ENCODE measurements around the gene POTEF. TPM values are rescaled to one million over a fixed set of nuclear protein-coding genes. Genes with fewer than 3 reads are reported as not detected.
"Not testable (repeated sequence)": the region's sequence is repeated elsewhere in the genome, so short reads cannot be mapped to it uniquely, and the experiment has no call there.

The POTEF gene
- total RNA-seq, 1 donor from 2014 or later = not detected

DNA sequence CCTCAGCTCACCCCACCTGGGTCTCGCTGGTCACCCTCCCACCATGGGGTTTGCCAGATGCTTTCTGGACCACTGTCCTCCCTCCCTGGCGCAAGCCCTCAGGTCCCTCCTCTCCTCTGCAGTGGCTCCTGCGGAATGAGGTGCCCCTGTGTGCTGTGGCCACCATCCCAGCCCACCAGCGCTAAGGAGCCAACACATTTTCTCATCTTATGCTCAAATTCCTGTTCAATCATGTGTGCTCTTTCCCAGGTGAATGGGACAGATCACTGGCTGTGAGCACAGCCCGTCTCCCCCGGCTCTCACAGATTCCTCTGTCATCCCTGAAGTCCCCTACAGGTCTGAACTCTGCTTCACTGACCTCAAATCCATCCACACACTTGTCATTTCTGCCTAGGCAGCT, 31.1 kb upstream of the POTEF start:
- Histone ChIP-seq H3K36me3 (ENCODE audit: control insufficient read depth, insufficient read depth, low read length) (peaks cover 2% of the 10 kb centered on the region), H3K4me3 (ENCODE audit: low read depth, low read length) (no peak overlapping the region), H3K27me3 (ENCODE audit: control insufficient read depth, insufficient read depth, low read length) (no peaks in the 10 kb centered on the region)
- TF ChIP-seq, protein P1, sequence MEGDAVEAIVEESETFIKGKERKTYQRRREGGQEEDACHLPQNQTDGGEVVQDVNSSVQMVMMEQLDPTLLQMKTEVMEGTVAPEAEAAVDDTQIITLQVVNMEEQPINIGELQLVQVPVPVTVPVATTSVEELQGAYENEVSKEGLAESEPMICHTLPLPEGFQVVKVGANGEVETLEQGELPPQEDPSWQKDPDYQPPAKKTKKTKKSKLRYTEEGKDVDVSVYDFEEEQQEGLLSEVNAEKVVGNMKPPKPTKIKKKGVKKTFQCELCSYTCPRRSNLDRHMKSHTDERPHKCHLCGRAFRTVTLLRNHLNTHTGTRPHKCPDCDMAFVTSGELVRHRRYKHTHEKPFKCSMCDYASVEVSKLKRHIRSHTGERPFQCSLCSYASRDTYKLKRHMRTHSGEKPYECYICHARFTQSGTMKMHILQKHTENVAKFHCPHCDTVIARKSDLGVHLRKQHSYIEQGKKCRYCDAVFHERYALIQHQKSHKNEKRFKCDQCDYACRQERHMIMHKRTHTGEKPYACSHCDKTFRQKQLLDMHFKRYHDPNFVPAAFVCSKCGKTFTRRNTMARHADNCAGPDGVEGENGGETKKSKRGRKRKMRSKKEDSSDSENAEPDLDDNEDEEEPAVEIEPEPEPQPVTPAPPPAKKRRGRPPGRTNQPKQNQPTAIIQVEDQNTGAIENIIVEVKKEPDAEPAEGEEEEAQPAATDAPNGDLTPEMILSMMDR (IDR thresholded peaks at IDR 0.05; ENCODE audit: insufficient read depth, low read length, severe bottlenecking) = no peak
- FAIRE-seq = no peak
- DNase-seq (ENCODE audit: low read depth) = no peak

DNA sequence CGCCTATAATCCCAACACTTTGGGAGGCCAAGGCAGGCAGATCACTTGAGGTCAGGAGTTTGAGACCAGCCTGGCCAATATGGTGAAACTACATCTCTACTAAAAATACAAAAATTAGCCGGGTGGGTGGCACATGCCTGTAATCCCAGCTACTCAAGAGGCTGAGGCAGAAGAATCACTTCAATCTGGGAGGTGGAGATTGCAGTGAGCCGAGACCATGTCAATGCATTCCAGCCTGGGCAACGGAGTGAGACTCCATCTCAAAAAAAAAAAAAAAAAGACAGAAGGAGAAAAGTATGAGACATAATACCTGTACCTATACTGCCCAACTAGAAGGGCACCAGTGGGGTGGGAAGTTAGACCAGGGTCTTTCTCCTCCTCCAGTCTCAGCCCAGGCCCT, 30.4 kb upstream of the POTEF start:
- not testable (repeated sequence) for H3K36me3 ChIP-seq (ENCODE audit: control insufficient read depth, insufficient read depth, low read length); H3K4me3 ChIP-seq (ENCODE audit: low read depth, low read length); DNase-seq (ENCODE audit: low read depth); H3K27me3 ChIP-seq (ENCODE audit: control insufficient read depth, insufficient read depth, low read length); FAIRE-seq

DNA sequence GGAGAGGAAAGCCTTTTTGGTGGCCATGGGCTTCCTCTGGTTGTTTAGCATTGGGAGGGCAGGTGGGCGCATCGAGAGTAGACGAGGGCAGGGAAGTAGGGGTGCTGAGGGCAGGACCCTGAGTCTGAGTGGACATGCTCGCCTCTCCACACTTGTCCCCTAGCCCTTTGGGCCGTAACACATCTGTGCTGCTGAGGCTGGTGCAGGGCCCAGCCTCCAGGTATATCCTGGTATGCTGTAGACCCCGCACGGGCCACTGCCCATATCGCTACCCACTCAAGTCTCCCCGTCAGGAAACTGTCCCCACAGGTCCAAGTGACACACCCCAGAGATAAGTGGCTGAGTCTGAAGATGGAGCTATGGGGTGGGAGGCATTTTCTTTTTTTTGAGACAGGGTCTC, 29.6 kb upstream of the POTEF start:
- no peak overlapping the region for H3K4me3 ChIP-seq (ENCODE audit: low read depth, low read length)
- FAIRE-seq (no peak), DNase-seq (ENCODE audit: low read depth) (no peak)
- no peaks in the 10 kb centered on the region for H3K27me3 ChIP-seq (ENCODE audit: control insufficient read depth, insufficient read depth, low read length)
- no peaks in the 10 kb centered on the region for H3K36me3 ChIP-seq (ENCODE audit: control insufficient read depth, insufficient read depth, low read length)
- TF ChIP-seq, protein P1 (IDR thresholded peaks at IDR 0.05; ENCODE audit: insufficient read depth, low read length, severe bottlenecking) = no peak

DNA sequence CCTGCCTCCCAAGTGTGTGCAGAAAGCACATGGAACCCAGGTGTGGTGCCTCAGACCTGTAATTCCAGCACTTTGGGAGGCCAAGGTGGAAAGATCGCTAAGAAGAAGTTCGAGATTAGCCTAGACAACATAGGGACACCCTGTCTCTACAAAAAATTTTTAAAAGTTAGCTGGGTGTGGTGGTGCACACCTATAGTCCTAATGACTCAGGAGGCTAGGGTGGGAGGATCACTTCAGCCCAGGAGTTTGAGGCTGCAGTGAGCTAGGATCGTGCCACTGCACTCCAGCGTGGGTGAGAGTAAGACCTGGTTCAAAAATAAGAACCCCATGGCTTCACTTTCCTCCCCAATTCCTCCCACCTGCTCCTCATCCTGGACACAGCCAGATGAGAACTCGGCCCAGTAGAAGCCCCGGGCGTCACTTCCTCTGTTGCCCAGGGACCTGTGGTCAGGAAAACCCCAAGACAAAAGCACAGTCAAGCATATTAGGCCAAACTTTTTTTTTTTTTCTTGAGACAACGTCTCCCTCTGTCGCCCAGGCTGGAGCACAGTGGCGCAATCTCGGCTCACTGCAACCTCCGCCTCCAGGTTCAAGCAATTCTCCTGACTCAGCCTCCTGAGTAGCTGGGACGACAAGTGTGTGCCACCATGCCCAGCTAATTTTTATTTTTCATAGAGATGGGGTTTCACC, 28.9 kb upstream of the POTEF start:
- FAIRE-seq; H3K36me3 ChIP-seq (ENCODE audit: control insufficient read depth, insufficient read depth, low read length); H3K4me3 ChIP-seq (ENCODE audit: low read depth, low read length); H3K27me3 ChIP-seq (ENCODE audit: control insufficient read depth, insufficient read depth, low read length); DNase-seq (ENCODE audit: low read depth): not testable (repeated sequence)

DNA sequence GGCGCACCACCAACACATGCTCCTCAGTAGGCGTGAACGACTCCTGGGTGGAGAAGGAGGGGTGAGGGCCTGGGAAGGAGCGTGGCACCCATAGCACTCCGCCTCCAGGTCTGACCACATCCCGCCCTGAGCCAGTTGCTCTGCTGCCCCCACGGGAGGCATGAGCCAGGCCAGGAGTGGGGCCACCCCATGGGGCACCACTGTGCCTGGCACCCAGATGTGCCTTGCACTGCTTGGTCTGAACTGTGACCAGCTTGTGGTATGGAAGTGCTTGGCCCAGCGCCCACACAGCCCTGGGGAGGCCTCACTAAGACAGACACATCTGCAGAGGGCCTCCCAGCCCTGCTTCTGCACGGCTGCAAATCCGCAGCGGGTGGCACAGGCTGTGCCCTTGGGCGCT, 28.3 kb upstream of the POTEF start:
- not testable (repeated sequence) for H3K36me3 ChIP-seq (ENCODE audit: control insufficient read depth, insufficient read depth, low read length); DNase-seq (ENCODE audit: low read depth); FAIRE-seq; H3K4me3 ChIP-seq (ENCODE audit: low read depth, low read length); H3K27me3 ChIP-seq (ENCODE audit: control insufficient read depth, insufficient read depth, low read length)

DNA sequence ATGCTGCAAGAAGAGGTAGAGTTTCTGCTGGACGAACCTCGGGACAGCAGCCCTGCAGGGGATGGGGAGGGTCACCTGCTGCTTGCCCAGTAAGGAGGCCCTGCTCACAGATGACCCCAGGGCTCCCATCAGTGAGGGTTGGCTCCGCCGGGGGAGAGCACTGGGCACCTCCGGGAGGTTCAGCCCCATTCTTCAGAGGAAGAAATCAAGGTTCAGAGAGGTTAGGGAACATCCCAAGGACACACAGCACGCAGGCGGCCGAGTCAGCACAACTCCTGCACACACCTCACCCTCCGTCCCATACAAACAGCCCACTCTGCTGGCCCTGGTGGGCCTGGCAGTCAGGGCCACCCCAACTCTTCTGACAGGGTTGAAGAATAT, 27.6 kb upstream of the POTEF start:
- H3K4me3 ChIP-seq (ENCODE audit: low read depth, low read length) = no peak overlapping the region
- TF ChIP-seq, protein P1 (IDR thresholded peaks at IDR 0.05; ENCODE audit: insufficient read depth, low read length, severe bottlenecking) = no peak
- H3K36me3 ChIP-seq (ENCODE audit: control insufficient read depth, insufficient read depth, low read length) = peaks cover 4% of the 10 kb centered on the region
- no peaks in the 10 kb centered on the region for H3K27me3 ChIP-seq (ENCODE audit: control insufficient read depth, insufficient read depth, low read length)
- no peak for FAIRE-seq
- DNase-seq (ENCODE audit: low read depth) = no peak

DNA sequence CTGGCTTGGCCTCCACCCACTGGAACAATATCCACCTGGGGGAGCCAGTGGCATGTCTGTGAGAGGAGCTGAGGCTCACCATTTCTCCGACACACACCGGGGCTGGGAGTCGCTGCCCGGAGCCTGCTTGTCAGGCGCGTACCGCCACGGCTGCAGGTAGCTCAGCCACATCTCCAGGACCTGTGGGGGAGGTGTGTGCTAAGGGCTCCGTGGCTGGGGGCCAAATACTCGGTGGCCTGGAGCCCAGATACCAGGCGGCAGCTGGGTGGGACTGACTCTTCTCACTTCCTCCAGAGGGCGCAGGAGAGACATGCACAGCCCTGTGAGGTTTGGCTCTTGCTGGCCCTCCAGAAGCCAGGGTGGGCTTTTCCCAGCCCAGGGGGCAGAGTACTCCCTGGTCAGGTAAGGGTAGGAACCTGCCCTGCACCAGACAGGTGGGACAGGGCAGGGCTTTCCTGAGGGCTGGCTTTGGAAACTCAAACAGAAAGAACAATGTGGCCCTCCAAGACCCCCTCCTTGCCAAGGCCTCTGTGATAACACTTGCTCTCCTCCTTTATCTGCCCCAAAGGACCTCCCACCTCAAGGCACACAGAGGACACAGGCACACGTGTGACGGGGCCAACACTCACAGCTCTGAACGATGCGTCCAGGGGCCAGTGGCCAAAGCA, 27.1 kb upstream of the POTEF start:
- FAIRE-seq = peak; percentile 96
- H3K4me3 ChIP-seq (ENCODE audit: low read depth, low read length); H3K36me3 ChIP-seq (ENCODE audit: control insufficient read depth, insufficient read depth, low read length); H3K27me3 ChIP-seq (ENCODE audit: control insufficient read depth, insufficient read depth, low read length): not testable (repeated sequence)
- peak; percentile 19 for DNase-seq (ENCODE audit: low read depth)
- TF ChIP-seq, protein P1 (IDR thresholded peaks at IDR 0.05; ENCODE audit: insufficient read depth, low read length, severe bottlenecking) = peak; percentile 73

Data from bronchial epithelial cell (primary cell).